GM21515 (cell line): ENCODE results near the gene PSMB7.

Source experiments
- ATAC-seq: cut with Tn5 transposase; IDR thresholded peaks from one replicate; pipeline ENCODE4 v1.9.1; 2021; ENCODE audit not compliant: unreplicated experiment

The PSMB7 gene

GRCh38 chr9:124415102-124415851, at the start of gene PSMB7:
PSMB7 (minus strand) TSS chr9:124415442; CDS start chr9:124415425, 17 bp downstream.
- ATAC-seq: peak; percentile 88

DNA sequence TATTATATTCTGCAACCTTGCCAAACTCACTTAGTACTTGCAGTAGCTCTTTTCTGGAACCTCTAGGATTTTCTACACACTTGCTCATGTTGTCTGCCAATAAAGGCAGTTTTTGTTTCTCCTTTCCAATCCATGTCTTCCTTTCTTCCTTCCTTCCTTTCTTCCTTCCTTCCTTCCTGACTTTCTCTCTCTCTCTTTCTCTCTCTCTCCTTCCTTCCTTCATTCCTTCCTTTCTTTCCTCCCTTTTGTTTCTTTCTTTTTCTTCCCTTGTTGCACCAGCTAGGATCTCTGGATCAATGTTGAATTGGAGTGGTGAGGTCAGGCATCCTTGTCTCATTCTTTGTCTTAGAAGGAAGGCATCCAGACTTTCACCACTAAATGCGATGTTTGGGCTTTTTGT, 47.5 kb upstream of the PSMB7 start:
- ATAC-seq: no peak

- ATAC-seq: no peak
These were observed 43.2 kb upstream of the PSMB7 start for GRCh38 chr9:124458441-124458840.

DNA sequence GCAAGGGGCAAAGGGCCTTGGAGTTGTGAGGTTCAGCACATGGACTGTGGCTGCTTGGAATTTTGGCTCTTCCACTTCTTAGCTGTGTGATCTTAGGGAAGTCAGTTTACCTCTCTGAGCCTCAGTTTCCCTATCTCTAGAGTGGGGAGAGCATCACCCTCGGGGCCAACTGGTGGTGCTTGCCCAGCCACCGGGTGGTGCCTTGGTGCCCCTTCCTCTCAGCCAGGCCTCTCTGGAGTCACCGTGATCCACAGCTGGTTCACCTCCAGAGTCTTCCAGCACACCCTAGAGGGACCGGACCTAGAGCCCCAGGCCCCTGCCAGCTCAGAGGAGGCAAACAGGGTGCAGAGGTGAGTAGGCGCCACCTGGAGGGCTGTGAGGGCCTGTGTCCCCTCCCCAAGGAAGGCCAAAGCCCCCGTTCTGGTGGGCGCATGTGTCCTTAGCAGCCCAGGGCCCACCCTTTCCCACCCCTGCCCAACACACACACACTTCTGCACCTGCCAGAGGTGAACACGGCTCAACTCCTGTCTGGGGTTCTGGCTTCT, 42.7 kb upstream of the PSMB7 start:
- ATAC-seq: no peak

DNA sequence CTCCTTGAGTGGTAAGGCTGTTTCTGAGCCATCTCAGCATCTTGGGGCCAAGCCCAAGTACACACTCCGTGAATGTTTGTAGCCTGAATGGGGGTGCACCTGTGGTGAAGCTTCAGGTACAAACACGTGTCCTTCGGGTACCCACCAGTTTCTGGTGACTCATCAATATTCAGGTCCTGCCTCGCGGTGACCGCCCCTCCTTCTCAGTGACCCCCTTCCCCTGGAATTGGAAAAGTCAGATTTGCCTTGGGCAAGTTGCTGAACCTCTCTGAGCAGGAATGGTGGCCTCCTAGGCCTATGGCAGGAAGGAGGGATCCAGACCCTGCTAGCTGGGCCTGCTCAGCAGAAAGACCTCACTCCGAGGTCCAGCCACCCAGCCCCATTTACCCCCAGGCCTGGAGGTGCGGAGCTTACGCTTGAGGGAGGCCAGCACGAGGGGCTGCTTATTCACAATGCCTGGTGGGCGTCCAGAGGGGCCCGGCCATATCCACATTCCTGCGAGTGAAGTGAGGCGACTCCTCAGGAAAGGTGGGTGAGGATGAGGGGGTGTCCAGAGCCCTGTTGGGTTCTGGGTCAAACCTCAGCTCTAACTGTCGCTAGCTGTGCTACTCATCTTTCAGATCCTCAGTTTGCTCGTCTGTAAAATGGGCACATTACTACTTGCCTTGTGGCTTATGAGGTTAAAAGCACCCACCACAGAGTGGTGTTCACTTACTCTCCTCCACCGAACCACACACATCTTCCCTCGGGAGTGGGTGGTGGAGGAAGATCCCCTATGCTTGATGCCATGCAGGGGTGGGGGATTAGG, 42.0 kb upstream of the PSMB7 start:
- no peak for ATAC-seq

DNA sequence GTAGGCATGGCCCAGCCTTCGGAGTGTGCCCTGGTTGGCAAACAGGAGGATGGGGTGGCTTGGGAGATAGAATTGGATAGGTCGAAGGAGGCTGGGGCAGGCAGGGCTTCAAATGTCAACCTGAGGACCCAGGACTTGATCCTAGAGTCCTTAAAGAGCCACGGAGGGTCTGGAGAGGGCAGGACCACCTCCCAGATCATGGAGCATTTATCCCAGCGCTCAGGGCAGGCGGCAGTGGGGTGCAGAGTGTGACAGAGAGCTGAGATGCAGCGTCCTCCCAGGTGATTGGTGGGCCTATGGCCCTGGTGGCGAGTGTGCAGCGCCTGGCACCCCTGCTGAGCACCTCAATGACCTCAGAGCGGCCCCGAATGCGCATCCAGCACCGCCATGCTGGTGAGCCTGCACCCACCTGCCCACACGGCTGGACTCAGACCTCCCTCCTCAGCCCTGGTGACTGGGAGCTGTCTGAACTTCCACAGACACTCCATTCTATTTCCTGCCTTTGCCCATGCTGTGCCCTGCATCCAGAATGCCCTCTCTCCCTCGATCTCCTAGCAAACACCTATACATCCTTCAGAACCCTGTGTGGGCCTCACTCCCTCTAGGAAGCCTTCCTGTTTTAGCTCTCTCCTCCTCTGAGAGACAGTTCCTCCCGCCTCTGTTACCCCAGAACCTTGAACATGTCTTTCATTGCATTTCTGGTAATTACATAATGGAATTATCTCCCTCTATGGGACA, 41.3 kb upstream of the PSMB7 start:
- ATAC-seq: no peak

DNA sequence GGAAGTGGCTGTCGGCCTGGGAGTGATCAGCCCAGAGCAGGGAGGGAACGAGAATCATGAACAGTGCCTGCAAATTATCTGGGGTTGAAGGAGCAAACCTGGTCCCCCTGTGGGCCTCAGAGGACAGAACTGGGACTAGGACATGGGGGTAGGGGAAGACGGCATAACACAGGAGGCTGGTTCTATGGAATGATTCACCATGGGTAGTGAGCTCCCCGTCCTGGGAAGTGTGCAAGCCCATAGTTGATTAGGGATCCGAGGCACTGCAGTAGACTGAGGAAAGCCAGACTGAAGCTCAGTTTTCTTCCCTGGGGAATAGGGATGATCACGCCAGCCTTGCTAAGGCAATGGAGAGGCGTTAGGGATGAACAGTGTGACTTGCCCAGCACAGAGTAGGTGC, 40.6 kb upstream of the PSMB7 start:
- ATAC-seq: no peak

DNA sequence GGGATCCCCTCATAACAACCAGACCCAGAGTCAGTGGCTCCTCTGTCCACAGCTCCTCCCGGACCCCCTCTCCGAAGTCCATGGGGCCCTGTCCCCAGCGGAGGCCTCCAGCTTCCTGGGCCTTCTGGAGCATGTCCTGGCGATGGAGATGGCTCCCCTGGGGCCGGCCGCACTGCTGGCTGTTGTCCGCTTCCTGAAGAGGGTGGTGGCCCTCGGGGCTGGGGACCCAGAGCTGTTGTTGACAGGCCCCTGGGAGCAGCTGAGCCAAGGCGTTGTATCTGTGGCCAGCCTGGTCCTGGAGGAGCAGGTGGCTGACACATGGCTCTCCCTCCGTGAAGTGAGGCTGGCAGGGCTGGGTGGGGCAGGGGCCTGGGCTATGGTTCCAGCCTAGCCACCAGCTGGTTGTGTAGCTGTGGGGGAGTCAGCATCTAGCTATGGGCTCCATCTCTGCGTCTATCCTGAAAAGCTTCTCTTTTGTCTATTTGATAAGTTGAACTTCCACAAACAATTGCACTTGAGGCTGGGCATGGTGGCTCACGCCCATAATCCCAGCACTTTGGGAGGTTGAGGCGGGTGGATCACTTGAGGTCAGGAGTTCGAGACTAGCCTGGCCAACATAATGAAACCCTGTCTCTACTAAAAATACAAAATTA, 39.7 kb upstream of the PSMB7 start:
- ATAC-seq: no peak

- ATAC-seq: no peak
These were observed 39.1 kb upstream of the PSMB7 start for GRCh38 chr9:124454296-124454695.

- no peak for ATAC-seq
These were observed 38.4 kb upstream of the PSMB7 start for GRCh38 chr9:124453586-124454191.

GRCh38 chr9:124452841-124453585, 37.8 kb upstream of the PSMB7 start:
- ATAC-seq: no peak

GRCh38 chr9:124452326-124452725, 37.1 kb upstream of the PSMB7 start:
- ATAC-seq: no peak

DNA sequence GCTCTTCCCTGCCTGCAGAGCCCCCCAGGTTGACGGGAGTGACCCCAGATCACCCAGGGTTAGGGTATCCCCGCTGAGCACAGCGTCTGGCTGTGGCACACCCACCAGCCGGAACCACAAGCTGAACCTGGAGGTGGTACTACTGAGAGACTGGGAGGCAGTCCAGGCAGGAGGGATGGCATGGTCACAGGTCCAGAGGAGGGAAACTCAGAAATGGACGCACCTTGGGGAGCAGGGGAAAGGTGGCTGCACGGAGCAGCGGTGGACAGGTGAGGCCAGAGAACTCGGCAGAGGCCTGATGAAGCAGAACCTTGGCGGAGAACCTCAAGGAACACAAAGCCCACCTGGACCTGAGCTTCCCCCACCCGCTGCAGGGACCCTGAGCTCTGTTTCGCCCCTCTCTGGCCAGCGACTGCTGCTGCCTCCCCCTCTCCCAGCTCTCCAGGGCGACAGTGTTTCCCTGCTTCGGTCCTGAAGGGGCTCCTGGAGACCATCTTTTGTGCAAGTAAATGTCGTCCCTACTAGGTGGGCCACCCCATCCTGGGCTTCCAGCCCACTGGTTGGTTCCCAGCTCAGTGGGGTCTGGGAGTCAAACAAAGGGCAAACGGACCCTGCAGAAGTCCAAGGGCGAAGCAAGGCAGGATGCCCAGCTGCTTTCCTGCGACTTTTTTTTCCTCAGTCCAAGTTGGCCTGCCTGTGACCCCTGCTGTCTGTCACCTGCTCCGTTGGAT, 35.9 kb upstream of the PSMB7 start:
- ATAC-seq: no peak

DNA sequence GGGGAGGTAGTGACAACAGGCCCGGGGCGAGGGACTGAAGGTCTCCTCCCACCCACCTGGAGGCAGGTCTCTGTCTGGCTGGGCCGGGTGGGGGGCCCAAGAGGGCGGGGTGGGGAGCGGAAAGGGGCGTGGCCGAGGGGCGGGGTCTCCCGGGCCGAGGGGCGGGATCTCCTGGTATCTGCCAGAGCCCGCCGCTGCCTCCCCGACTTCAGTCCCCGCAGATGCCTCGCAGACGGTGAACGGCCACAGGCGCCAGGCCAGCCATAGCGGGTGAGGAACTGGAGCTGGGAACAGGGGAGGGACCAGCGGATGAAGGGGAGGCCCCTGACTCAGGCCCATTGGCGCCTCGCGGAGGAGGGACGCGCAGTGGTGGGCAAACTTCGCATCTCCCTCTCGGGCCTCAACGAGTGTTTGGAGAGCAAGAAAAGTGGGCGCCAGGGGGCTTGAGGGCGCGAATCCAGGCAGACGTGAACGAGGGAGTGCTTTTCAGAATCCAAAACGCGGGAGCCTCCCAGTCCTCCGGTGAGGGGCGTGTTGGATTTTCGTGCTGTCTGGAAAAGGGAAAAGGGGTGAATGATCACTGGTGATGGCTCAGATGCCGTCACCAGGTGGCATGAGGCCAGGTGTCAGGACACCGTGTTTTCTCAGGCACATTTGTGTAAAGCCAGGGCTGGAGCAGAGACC, 35.1 kb upstream of the PSMB7 start, which contains the start of gene ADGRD2:
Gene ADGRD2, plus strand, starts transcription at position 211 of the 684 bp plus-strand sequence. CDS start 1,216 bp downstream, outside the sequence.
- no peak for ATAC-seq

DNA sequence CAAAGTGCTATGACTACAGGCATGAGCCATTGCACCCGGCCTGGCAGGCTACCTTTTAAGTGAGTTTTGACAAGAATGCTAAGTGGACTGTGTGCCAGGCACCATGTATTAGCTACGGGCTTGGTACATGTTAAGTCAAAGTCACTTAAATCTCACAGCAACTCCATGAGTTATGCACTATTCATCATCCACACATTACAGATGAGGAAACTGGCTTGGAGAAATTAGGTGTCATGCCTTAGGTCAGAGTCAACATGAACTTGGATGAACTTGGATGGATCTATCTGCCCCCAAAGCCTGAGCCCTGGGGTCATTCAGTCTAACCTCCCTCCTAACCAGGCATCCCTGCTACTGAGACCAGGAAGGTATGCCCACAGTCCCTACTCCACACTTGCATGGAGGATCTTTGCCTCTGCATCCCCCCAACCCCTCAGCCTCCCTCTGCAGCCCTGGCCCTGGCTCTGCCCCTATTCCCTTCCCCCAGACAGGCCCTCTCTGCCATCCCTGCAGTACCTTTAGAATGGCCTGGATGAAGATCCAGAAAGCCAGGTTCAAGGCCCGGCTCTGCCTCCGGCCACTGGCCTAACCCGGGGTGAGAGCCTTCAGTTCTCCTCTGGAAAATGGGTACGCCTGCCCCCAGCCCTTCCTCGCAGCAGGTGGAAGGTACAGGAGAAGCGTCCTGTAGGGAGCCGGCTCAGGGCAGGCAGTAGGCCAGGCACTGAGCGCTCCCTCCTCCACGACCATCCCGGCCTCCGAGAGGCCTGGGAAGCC, 34.3 kb upstream of the PSMB7 start:
- ATAC-seq: no peak

- ATAC-seq: no peak
These were observed 32.8 kb upstream of the PSMB7 start for GRCh38 chr9:124448019-124448418.

DNA sequence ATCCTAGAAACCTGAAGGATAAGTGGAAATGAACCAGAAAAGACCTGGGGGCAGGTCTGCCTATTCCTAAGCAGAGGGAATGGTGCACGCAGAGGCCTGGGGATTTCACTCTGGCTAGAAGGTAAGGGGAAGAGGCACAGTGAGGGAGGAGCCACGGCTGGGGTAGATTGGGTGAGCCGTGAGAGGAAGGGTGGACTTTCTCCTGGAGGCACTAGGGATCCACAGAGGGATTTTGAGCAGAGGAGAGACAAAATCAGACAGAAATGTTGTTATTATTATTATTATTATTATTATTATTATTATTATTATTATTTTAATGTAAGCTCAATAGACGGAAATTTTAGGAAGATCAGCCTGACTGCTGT, 32.0 kb upstream of the PSMB7 start:
- no peak for ATAC-seq

DNA sequence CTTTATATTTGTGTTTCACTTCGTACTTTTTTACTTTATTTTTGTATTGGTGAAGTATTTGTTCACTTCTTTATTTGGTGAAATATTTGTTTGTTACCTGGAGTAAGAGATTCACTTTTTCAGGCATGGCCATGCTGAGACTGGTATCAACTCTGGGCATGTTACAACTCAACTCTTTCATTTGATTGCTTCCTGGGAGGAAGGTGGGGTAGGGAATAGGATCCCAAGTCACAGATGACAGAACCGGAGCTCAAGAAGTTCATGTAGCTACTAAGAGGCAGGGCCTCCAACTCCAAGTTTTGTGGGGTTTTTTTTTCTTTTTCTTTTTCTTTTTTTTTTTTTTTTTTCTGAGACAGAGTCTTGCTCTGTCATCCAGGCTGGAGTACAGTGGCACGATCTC, 28.9 kb upstream of the PSMB7 start:
- no peak for ATAC-seq
